H9 (cell line): Measurements from ENCODE around the gene PCDH9. TPM values are rescaled to one million over a fixed set of nuclear protein-coding genes. Genes with fewer than 3 reads are reported as not detected.

Experiments used
- DNase-seq: peaks from one replicate; pipeline ENCODE4 v3.0.0-alpha.2; 2017
- H2AFZ ChIP-seq: one replicate; pipeline ENCODE4 v1.6.1; 2013; ENCODE audit warnings: mild to moderate bottlenecking, low read length, control low read depth, moderate library complexity
- H2AK5ac ChIP-seq: 2 replicates; pipeline ENCODE4 v1.6.1; 2013; ENCODE audit warnings: low read length, control low read depth, mixed read lengths; ENCODE audit not compliant: insufficient read length
- H2BK120ac ChIP-seq: one replicate; pipeline ENCODE4 v1.6.1; 2013; ENCODE audit warnings: low read depth, mild to moderate bottlenecking, low read length, control low read depth, inconsistent platforms; ENCODE audit not compliant: poor library complexity, severe bottlenecking
- H2BK12ac ChIP-seq: 2 replicates; pipeline ENCODE4 v1.6.1; 2013; ENCODE audit warnings: low read length, control low read depth, mixed read lengths, low read depth; ENCODE audit not compliant: insufficient read length
- H2BK15ac ChIP-seq: 2 replicates; pipeline ENCODE4 v1.6.1; 2013; ENCODE audit warnings: low read depth, low read length, control low read depth
- H2BK20ac ChIP-seq: one replicate; pipeline ENCODE4 v1.6.1; 2013; ENCODE audit warnings: low read depth, mild to moderate bottlenecking, low read length, control low read depth, inconsistent platforms; ENCODE audit not compliant: poor library complexity, severe bottlenecking
- H2BK5ac ChIP-seq: 2 replicates; pipeline ENCODE4 v1.6.1; 2013; ENCODE audit warnings: low read length, control low read depth, mixed read lengths; ENCODE audit not compliant: insufficient read length
- H3K14ac ChIP-seq: 2 replicates; pipeline ENCODE4 v1.6.1; 2013; ENCODE audit warnings: low read length, control low read depth; ENCODE audit not compliant: insufficient read depth
- H3K18ac ChIP-seq: 2 replicates; pipeline ENCODE4 v1.6.1; 2013; ENCODE audit warnings: low read depth, mild to moderate bottlenecking, mixed read lengths, low read length, control low read depth; ENCODE audit not compliant: insufficient read length
- H3K23ac ChIP-seq: 2 replicates; pipeline ENCODE4 v1.6.1; 2013; ENCODE audit warnings: low read length, control low read depth, mixed read lengths, low read depth; ENCODE audit not compliant: insufficient read length
- H3K23me2 ChIP-seq: 2 replicates; pipeline ENCODE4 v1.6.1; 2013; ENCODE audit warnings: low read depth, mild to moderate bottlenecking, mixed read lengths, low read length, control low read depth; ENCODE audit not compliant: insufficient read length, poor library complexity, severe bottlenecking
- H3K27ac ChIP-seq: 2 replicates; pipeline ENCODE4 v1.5.1; 2013; ENCODE audit warnings: low read length, control low read depth, mixed read lengths, low read depth; ENCODE audit not compliant: insufficient read length
- H3K27me3 ChIP-seq: 2 replicates; pipeline ENCODE4 v1.6.1; 2013; ENCODE audit warnings: low read length, control low read depth, inconsistent platforms; ENCODE audit not compliant: insufficient read depth
- H3K4ac ChIP-seq: 2 replicates; pipeline ENCODE4 v1.6.1; 2013; ENCODE audit warnings: low read depth, mild to moderate bottlenecking, control low read depth, inconsistent platforms, low read length, moderate library complexity
- H3K4me1 ChIP-seq: 2 replicates; pipeline ENCODE4 v1.6.1; 2013; ENCODE audit warnings: low read length, control low read depth, inconsistent platforms; ENCODE audit not compliant: insufficient read depth
- H3K4me2 ChIP-seq: 2 replicates; pipeline ENCODE4 v1.6.1; 2013; ENCODE audit warnings: low read length, control low read depth, mixed read lengths; ENCODE audit not compliant: insufficient read length, insufficient read depth
- H3K56ac ChIP-seq: 2 replicates; pipeline ENCODE4 v1.6.1; 2013; ENCODE audit warnings: low read depth, mild to moderate bottlenecking, mixed read lengths, low read length, control low read depth; ENCODE audit not compliant: insufficient read length
- H3K79me1 ChIP-seq: 2 replicates; pipeline ENCODE4 v1.6.1; 2013; ENCODE audit warnings: low read depth, mild to moderate bottlenecking, moderate library complexity, low read length, control low read depth, inconsistent platforms; ENCODE audit not compliant: insufficient read depth, poor library complexity, severe bottlenecking
- H3K79me2 ChIP-seq: 2 replicates; pipeline ENCODE4 v1.6.1; 2013; ENCODE audit warnings: low read length, control low read depth, inconsistent platforms; ENCODE audit not compliant: insufficient read depth
- H3K9ac ChIP-seq: 2 replicates; pipeline ENCODE4 v1.6.1; 2013; ENCODE audit warnings: low read length, control low read depth, mixed read lengths; ENCODE audit not compliant: insufficient read length; ENCODE audit errors: extremely low read depth
- H3K9me3 ChIP-seq: one replicate; pipeline ENCODE4 v1.6.1; 2013; ENCODE audit warnings: low read depth, low read length, inconsistent platforms; ENCODE audit not compliant: control insufficient read depth
- H3T11ph ChIP-seq: one replicate; pipeline ENCODE4 v1.6.1; 2013; ENCODE audit warnings: mild to moderate bottlenecking, low read length, control low read depth, inconsistent platforms
- H4K20me1 ChIP-seq: one replicate; pipeline ENCODE4 v1.6.1; 2013; ENCODE audit not compliant: control insufficient read depth, insufficient read length, insufficient read depth
- H4K5ac ChIP-seq: 2 replicates; pipeline ENCODE4 v1.6.1; 2013; ENCODE audit warnings: low read depth, mild to moderate bottlenecking, mixed read lengths, low read length, control low read depth; ENCODE audit not compliant: insufficient read length
- H4K8ac ChIP-seq: replicated peaks from 2 replicates; pipeline ENCODE4 v1.6.1; 2013; ENCODE audit warnings: low read length, control low read depth, mixed read lengths, low read depth; ENCODE audit not compliant: insufficient read length
- H4K91ac ChIP-seq: 2 replicates; pipeline ENCODE4 v1.6.1; 2013; ENCODE audit warnings: low read depth, mild to moderate bottlenecking, moderate library complexity, mixed read lengths, low read length, control low read depth; ENCODE audit not compliant: insufficient read length
- H3K27ac Mint-ChIP-seq, 3 experiments: 2 replicates in 2 of 3; 3 replicates in 1 of 3; pipeline ENCODE4 v1.8.0; 2020 to 2021; ENCODE audit warnings: mixed read lengths in 3 of 3, mild to moderate bottlenecking in 1 of 3, moderate library complexity in 1 of 3
- H3K27me3 Mint-ChIP-seq: 2 replicates; pipeline ENCODE4 v1.8.0; 2021; ENCODE audit warnings: low read depth, mild to moderate bottlenecking, moderate library complexity, mixed read lengths
- H3K36me3 Mint-ChIP-seq, 3 experiments: 2 replicates in 2 of 3; 3 replicates in 1 of 3; pipeline ENCODE4 v1.8.0; 2020 to 2021; ENCODE audit warnings: low read depth in 3 of 3, mixed read lengths in 3 of 3; ENCODE audit not compliant: insufficient read depth in 1 of 3
- H3K4me1 Mint-ChIP-seq, 2 experiments: 2 replicates each; pipeline ENCODE4 v1.8.0; 2020; ENCODE audit warnings: mixed read lengths in 2 of 2
- H3K4me3 Mint-ChIP-seq, 2 experiments: 2 replicates in 1 of 2; 3 replicates in 1 of 2; pipeline ENCODE4 v1.8.0; 2020 to 2021; ENCODE audit warnings: mild to moderate bottlenecking in 2 of 2, mixed read lengths in 2 of 2, moderate library complexity in 1 of 2
- H3K9me3 Mint-ChIP-seq, 2 experiments: 2 replicates in 1 of 2; 3 replicates in 1 of 2; pipeline ENCODE4 v1.8.0; 2020; ENCODE audit warnings: mild to moderate bottlenecking in 2 of 2, mixed read lengths in 2 of 2, moderate library complexity in 1 of 2
- WGBS: extraction: QIAGEN DNeasy Blood & Tissue Kit; methylation state at CpG from one replicate; pipeline ENCODE4 v1.1.7; 2013; ENCODE audit warnings: missing lambda C conversion rate, low lambda C conversion rate, mixed read lengths; ENCODE audit not compliant: insufficient read length; ENCODE audit errors: extremely low coverage; 5-methylcytosine and 5-hydroxymethylcytosine counted together
- total RNA-seq: library from RNA; stranded (reverse); gene quantifications from 2 replicates; pipeline ENCODE4 v1.2.1, GENCODE V29; 2021
- TF ChIP-seq, protein P1 (sequence below): fragments of 200-600 bp; sonication (generic); conservative IDR thresholded peaks from 3 replicates; pipeline ENCODE4 v1.8.0; 2021; ENCODE audit warnings: antibody characterized with exemption, mild to moderate bottlenecking

PCDH9 gene
- total RNA-seq, 1 experiment from 2014 or later = 0.11 TPM

DNA sequence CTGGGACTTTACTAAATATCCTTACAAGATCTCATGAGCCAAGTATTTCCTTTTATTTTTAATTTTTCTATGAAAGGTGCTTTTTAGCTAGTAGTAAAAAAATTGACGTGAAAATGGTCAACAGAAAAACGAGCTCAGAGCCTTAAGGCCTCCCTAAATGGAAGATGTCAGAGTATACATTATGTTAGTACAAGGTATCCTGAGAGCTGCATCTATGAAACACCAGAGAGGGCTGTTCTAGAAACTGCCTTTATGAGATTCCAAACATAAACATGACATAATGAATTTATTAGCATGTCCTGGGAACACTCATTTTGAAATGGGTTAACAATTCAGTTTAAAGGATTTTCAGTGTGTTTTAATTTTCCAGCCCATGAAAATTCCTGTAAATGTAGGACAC, 146.6 kb downstream of the PCDH9 start:
- H3K4me3 Mint-ChIP-seq = no peak overlapping the region
- no peak overlapping the region for H2AK5ac ChIP-seq

More for the DNA sequence above, 146.6 kb downstream of the PCDH9 start:
- no peaks in the 10 kb centered on the region for H3K23me2 ChIP-seq
- H3K56ac ChIP-seq = no peak overlapping the region
- H2AFZ ChIP-seq = no peak overlapping the region
- no peak for DNase-seq
- no peaks in the 10 kb centered on the region for H3K9me3 ChIP-seq
- no peaks in the 10 kb centered on the region for H3K79me1 ChIP-seq
- WGBS = no CpG with 5 or more reads among the region's 2 CpGs
- H3T11ph ChIP-seq = no peak overlapping the region
- no peak overlapping the region for H4K5ac ChIP-seq
- H4K8ac ChIP-seq = no peak overlapping the region
- Mint-ChIP-seq H3K4me1 (no peaks in the 10 kb centered on the region), H3K9me3 (no peaks in the 10 kb centered on the region), H3K27me3 (no peaks in the 10 kb centered on the region), H3K27ac (no peak overlapping the region), H3K36me3 (no peaks in the 10 kb centered on the region)
- H2BK5ac ChIP-seq = no peak overlapping the region
- H2BK20ac ChIP-seq = no peak overlapping the region
- no peaks in the 10 kb centered on the region for H3K79me2 ChIP-seq
- H2BK12ac ChIP-seq = no peak overlapping the region
- no peaks in the 10 kb centered on the region for H3K4me1 ChIP-seq
- H4K20me1 ChIP-seq = no peaks in the 10 kb centered on the region
- H3K4me2 ChIP-seq = no peak overlapping the region
- H3K23ac ChIP-seq = no peak overlapping the region
- no peak overlapping the region for H3K27ac ChIP-seq
- H3K4ac ChIP-seq = no peak overlapping the region
- no peak overlapping the region for H3K14ac ChIP-seq
- no peak overlapping the region for H4K91ac ChIP-seq
- H2BK120ac ChIP-seq = no peak overlapping the region
- H3K9ac ChIP-seq = no peak overlapping the region
- no peak overlapping the region for H3K18ac ChIP-seq
- TF ChIP-seq, protein P1, sequence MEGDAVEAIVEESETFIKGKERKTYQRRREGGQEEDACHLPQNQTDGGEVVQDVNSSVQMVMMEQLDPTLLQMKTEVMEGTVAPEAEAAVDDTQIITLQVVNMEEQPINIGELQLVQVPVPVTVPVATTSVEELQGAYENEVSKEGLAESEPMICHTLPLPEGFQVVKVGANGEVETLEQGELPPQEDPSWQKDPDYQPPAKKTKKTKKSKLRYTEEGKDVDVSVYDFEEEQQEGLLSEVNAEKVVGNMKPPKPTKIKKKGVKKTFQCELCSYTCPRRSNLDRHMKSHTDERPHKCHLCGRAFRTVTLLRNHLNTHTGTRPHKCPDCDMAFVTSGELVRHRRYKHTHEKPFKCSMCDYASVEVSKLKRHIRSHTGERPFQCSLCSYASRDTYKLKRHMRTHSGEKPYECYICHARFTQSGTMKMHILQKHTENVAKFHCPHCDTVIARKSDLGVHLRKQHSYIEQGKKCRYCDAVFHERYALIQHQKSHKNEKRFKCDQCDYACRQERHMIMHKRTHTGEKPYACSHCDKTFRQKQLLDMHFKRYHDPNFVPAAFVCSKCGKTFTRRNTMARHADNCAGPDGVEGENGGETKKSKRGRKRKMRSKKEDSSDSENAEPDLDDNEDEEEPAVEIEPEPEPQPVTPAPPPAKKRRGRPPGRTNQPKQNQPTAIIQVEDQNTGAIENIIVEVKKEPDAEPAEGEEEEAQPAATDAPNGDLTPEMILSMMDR = no peak
- no peaks in the 10 kb centered on the region for H3K27me3 ChIP-seq
- H2BK15ac ChIP-seq = no peak overlapping the region
